A549 treated with AZD9567 at 1 μM for 4 hours (cell line): ENCODE measurements around the gene GPR85. TPM values are rescaled to one million over a fixed set of nuclear protein-coding genes. Genes with fewer than 3 reads are reported as not detected.

Experiments
- total RNA-seq: library from RNA; stranded (reverse); fragments of 200-300 nt; extraction: Qiagen RNA extraction; gene quantifications from 5 replicates; pipeline ENCODE4 v1.2.3, GENCODE V29; 2022; ENCODE audit not compliant: insufficient read depth

GPR85 gene
- not detected in 5 replicates for total RNA-seq

DNA sequence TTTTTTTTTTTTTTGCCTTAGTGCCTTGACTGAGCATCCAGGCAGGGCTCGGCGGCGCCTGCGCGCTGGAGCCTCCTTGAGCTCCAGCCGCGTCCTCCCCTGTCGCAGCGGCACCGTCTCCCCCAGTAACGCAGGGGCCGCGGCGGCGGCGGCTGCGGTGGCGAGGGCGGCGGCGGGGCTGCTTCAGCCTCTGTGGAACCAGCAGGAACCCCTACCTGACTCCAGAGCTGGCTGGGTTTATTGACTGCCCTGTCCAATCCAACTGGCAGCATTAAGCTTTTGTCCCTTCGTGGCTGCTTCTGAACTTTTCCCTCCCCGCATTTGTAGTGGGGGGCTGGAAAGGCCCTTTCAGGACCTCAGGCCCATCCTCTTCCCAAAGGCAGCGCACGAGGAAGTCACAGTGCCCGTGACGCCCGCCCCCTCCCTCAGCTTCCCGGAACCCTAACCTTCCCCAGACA is at the start of gene GPR85:
GPR85 (minus strand) TSS at position 397 of the 458 bp plus-strand sequence. CDS start 2,106 bp downstream, outside the sequence.

GRCh38 chr7:113118074-113118959 is 31.7 kb upstream of the GPR85 start, which contains the start of gene SMIM30:
Gene SMIM30 (minus strand): TSS chr7:113118554. CDS start chr7:113117578, 976 bp downstream.

Other genes starting within 250 kb of the GPR85 start
- 29.2 to 40.7 TPM (median 32.7 TPM) in 5 replicates for gene SMIM30, start 31.7 kb upstream of the GPR85 start, total RNA-seq